AG09309 (cell line): ENCODE data around the gene AGXT.

Source experiments
- DNase-seq: peaks from one replicate; pipeline ENCODE4 v3.0.0-alpha.2; 2010; ENCODE audit warnings: low read depth
- H3K4me3 ChIP-seq: 2 replicates; pipeline ENCODE4 v1.5.1; 2011; ENCODE audit warnings: mild to moderate bottlenecking, low read depth, low read length, moderate library complexity; ENCODE audit not compliant: control insufficient read depth
- CTCF ChIP-seq: IDR thresholded peaks from 2 replicates; pipeline ENCODE4 v1.5.1; 2011; ENCODE audit warnings: mild to moderate bottlenecking, low read depth, low read length, inconsistent platforms; ENCODE audit not compliant: insufficient read depth, control insufficient read depth; ENCODE audit errors: missing control alignments

Gene AGXT

GRCh38 chr2:240833724-240834285, 34.8 kb upstream of the AGXT start:
- H3K4me3 ChIP-seq, result no peak overlapping the region
- DNase-seq, result no peak
- no peak for TF ChIP-seq CTCF

GRCh38 chr2:240834377-240834975, 34.1 kb upstream of the AGXT start:
- no peak overlapping the region for H3K4me3 ChIP-seq
- no peak for DNase-seq
- TF ChIP-seq CTCF, result no peak

GRCh38 chr2:240835528-240835927, 33.1 kb upstream of the AGXT start:
- DNase-seq, result no peak
- no peak for TF ChIP-seq CTCF
- H3K4me3 ChIP-seq, result no peak overlapping the region

- no peak overlapping the region for H3K4me3 ChIP-seq
- TF ChIP-seq CTCF, result no peak
- peak; percentile 8 for DNase-seq
Measured at GRCh38 chr2:240836781-240837467, 31.7 kb upstream of the AGXT start.

- no peak for DNase-seq
- H3K4me3 ChIP-seq, result no peak overlapping the region
- TF ChIP-seq CTCF, result no peak
Measured at GRCh38 chr2:240837621-240838020, 31.0 kb upstream of the AGXT start.

GRCh38 chr2:240839152-240840143, 29.2 kb upstream of the AGXT start:
- no peak for TF ChIP-seq CTCF
- no peak for DNase-seq
- H3K4me3 ChIP-seq, result no peak overlapping the region
